Subcutaneous adipose tissue (tissue), 4 donors: ENCODE results near the gene SPAG16. TPM values are rescaled to one million over a fixed set of nuclear protein-coding genes. Genes with fewer than 3 reads are reported as not detected.

Experiments used
- total RNA-seq, 4 donors: library from RNA; depleted of rRNA; stranded (reverse); fragments of >200 nt; gene quantifications; one replicate each; pipeline ENCODE4 v1.1.0, GENCODE V29; 2016
- TF ChIP-seq, protein P1 (sequence below): fragments of 450-650 bp; IDR thresholded peaks from one replicate; pipeline ENCODE4 v1.5.1; 2016; ENCODE audit warnings: low read depth, mild to moderate bottlenecking, control low read depth, antibody characterized with exemption, moderate library complexity

Gene SPAG16
- total RNA-seq, 4 donors from 2014 or later, result 11.2 to 27.2 (median 18.2) TPM

DNA sequence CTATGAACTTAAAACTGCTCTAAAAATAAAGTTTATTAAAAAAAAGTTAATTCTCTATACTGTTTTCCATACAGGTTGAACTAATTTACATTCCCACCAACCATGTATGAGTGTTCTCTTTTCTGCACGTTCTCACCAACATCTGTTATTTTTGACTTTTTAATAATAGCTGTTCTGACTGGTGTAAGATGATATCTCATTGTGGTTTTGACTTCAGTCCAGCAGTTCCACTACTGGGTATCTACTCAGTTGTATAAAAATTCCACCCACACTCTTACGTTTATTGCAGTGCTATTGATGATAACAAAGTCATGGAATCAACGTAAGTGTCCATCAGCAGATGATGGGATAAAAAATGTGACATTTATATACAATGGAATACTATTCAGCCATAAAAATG lies 33.7 kb downstream of the SPAG16 start:
- TF ChIP-seq, protein P1, sequence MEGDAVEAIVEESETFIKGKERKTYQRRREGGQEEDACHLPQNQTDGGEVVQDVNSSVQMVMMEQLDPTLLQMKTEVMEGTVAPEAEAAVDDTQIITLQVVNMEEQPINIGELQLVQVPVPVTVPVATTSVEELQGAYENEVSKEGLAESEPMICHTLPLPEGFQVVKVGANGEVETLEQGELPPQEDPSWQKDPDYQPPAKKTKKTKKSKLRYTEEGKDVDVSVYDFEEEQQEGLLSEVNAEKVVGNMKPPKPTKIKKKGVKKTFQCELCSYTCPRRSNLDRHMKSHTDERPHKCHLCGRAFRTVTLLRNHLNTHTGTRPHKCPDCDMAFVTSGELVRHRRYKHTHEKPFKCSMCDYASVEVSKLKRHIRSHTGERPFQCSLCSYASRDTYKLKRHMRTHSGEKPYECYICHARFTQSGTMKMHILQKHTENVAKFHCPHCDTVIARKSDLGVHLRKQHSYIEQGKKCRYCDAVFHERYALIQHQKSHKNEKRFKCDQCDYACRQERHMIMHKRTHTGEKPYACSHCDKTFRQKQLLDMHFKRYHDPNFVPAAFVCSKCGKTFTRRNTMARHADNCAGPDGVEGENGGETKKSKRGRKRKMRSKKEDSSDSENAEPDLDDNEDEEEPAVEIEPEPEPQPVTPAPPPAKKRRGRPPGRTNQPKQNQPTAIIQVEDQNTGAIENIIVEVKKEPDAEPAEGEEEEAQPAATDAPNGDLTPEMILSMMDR, result no peak

DNA sequence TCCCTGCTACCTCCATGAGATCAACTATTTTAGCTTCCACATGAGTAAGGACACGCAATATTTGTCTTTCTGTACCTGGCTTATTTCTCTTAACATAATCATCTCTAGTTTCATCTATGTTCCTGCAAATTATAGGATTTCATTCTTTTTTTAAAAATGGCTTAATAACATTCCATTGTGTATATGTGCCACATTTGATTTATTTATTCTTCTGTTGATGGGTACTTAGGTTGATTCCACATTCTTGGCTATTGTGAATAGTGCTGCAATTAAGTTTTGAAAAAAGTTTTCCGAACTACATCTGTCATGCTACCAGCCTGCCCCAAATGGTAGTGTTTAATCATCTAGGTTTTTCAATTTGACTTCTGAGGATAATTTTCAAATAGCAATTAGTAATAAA lies 36.3 kb downstream of the SPAG16 start:
- TF ChIP-seq, protein P1, result no peak

DNA sequence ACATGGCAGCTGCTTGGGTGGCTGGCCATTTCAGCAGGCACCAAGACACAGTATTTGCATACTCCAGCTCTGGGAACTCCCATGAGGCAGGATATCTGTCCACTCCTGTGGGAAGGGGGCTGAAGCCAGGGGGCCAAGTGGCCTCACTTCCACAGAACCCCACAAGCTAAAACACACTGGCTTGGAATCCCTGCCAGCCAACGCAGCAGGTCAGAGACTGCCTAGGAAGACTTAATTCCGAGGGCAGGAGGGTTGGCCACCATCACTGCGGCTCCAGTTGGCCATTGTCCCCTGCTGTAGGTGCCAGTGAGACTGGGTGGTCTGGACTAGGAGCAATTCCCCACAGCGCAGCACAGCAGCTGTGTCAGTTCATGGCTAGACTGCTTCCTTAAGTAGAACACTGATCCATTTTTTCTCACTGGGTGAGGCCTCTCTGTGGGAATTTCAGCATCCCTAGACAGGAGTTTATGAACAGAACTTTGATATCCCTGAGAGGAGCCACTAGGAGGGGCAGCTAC lies 52.0 kb downstream of the SPAG16 start:
- TF ChIP-seq, protein P1, result no peak

DNA sequence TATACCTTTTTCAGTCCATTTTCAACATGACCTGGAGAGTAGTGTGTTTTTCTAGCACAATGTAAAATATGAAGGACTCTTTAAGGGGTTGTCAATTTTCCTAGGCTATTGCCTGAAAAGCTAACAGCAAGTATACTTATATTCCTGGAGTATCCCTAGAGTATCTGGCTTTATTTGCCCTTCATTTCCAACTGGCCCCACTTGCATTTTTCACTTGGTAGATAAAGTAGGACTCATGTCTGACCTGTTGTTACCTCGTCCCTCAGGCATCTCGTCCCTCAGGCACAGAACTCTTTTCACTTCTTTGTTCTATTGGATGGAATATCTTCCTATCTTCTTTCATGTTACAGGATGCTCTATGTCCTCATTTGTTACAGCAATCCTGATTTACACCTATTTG lies 69.2 kb downstream of the SPAG16 start:
- TF ChIP-seq, protein P1, result no peak

DNA sequence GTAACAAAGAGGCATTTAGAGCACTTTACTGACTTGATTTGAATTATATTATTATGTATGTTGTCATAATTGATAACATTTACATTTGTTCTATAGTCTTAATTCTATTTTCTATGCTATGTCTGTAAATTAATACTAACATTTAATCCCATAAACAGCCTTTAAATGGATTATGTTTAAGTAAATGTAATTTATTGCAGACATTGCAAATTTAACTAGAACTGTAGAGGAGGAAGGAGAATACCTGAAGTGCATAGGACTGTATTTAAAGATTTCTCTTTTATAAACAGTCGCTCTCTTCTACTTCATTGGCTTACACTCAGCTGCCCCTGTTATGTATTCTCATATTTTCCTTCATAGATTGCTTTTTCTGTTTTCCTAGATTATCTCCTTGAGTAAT lies 92.4 kb downstream of the SPAG16 start:
- TF ChIP-seq, protein P1, result no peak

DNA sequence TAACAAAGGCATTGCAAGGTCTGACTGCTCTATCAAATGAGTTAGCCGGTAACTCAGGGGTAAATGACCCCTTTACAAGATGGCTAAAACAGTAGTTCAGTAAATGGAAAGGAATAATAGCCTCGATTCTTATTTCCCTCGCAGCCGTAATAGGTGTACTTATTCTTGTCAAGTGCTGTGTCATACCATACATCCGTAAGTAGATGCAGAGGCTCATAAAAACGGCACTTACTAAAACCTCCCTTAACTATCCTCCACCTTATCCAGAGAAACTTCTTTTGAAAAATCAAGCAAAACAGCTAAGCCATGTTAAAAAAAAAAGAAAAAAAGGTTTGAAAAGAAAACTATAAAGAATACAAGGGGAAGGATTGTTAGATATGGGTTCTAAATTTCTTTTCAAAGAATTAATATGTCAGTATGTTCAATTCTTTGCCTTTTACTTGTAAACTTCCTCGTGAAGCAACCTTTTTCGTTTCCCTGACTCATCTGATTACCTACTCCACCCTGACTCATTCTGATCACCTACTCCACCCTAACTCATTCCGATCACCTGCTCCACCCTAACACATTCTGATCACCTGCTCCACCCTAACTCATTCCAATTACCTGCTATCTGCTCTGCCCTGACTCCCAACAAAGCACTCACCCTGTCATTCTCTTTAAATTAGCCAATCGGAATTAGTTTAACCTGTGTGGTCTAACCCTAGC lies 127.5 kb downstream of the SPAG16 start:
- TF ChIP-seq, protein P1, result no peak

DNA sequence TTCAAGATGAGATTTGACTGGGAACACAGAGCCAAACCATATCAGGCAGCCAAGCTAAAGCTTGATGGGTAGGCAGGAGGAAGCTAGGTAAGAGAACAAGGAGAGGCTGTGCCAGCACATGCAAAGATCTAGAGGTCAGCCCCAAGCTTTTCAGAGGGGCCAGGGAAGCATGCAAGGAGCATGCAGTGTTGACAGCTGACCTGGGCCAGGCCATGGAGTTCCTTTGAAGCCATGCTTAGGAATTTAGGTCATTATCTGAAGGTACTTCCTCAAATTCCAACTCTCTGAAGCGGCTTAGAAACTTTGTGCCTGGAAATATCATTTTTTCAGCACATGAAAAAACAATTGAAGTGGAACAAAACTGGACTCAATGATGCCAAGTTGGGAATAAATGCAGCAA lies 130.8 kb downstream of the SPAG16 start:
- TF ChIP-seq, protein P1, result no peak
